Measurements from ENCODE around the gene CNOT9.
"Not testable (repeated sequence)": the region's sequence is repeated elsewhere in the genome, so short reads cannot be mapped to it uniquely, and the experiment has no call there.

The CNOT9 gene

GRCh38 chr2:218568190-218569037 lies at the start of gene CNOT9, which contains the start of gene USP37:
Gene CNOT9, plus strand, starts transcription at chr2:218568839. Its CDS starts 116 bp downstream, at chr2:218568955.
Gene USP37, minus strand, starts transcription at chr2:218568351. Its CDS starts 9,698 bp downstream, at chr2:218558653.
- Histone ChIP-seq H3K4me3 (ENCODE audit: low read length) (peak within 1 kb of the TSS; percentile 85), H3K4me1 (ENCODE audit: control insufficient read depth, low read depth, low read length) (peaks cover 23% of the 10 kb centered on the region), H3K27ac (ENCODE audit: low read length) (peak within 1 kb of the TSS; percentile 99), H3K27me3 (ENCODE audit: control insufficient read depth, insufficient read depth, low read length) (no peaks in the 10 kb centered on the region), H3K36me3 (ENCODE audit: control insufficient read depth, low read depth, low read length) (peaks cover 20% of the 10 kb centered on the region), H3K9ac (ENCODE audit: low read length) (peak within 1 kb of the TSS; percentile 98), H3K9me3 (ENCODE audit: control insufficient read depth, low read depth, low read length) (no peaks in the 10 kb centered on the region)

- peaks cover 6% of the 10 kb centered on the region for H3K36me3 ChIP-seq (ENCODE audit: control insufficient read depth, low read depth, low read length)
- H3K9me3 ChIP-seq (ENCODE audit: control insufficient read depth, low read depth, low read length), result no peaks in the 10 kb centered on the region
- H3K4me1 ChIP-seq (ENCODE audit: control insufficient read depth, low read depth, low read length), result no peaks in the 10 kb centered on the region
- H3K4me3 ChIP-seq (ENCODE audit: low read length), result no peak overlapping the region
- H3K27me3 ChIP-seq (ENCODE audit: control insufficient read depth, insufficient read depth, low read length), result no peaks in the 10 kb centered on the region
- no peak overlapping the region for H3K9ac ChIP-seq (ENCODE audit: low read length)
- no peak overlapping the region for H3K27ac ChIP-seq (ENCODE audit: low read length)
These were observed 49.8 kb upstream of the CNOT9 start for GRCh38 chr2:218518876-218519275.

GRCh38 chr2:218523651-218524050 lies 45.0 kb upstream of the CNOT9 start:
- H3K4me1 ChIP-seq (ENCODE audit: control insufficient read depth, low read depth, low read length), result no peaks in the 10 kb centered on the region
- no peaks in the 10 kb centered on the region for H3K27me3 ChIP-seq (ENCODE audit: control insufficient read depth, insufficient read depth, low read length)
- H3K9ac ChIP-seq (ENCODE audit: low read length), result no peak overlapping the region
- H3K4me3 ChIP-seq (ENCODE audit: low read length), result no peak overlapping the region
- H3K9me3 ChIP-seq (ENCODE audit: control insufficient read depth, low read depth, low read length), result no peaks in the 10 kb centered on the region
- H3K27ac ChIP-seq (ENCODE audit: low read length), result no peak overlapping the region
- H3K36me3 ChIP-seq (ENCODE audit: control insufficient read depth, low read depth, low read length), result peaks cover 23% of the 10 kb centered on the region

- H3K27ac ChIP-seq (ENCODE audit: low read length); H3K4me1 ChIP-seq (ENCODE audit: control insufficient read depth, low read depth, low read length); H3K27me3 ChIP-seq (ENCODE audit: control insufficient read depth, insufficient read depth, low read length); H3K9me3 ChIP-seq (ENCODE audit: control insufficient read depth, low read depth, low read length); H3K9ac ChIP-seq (ENCODE audit: low read length); H3K4me3 ChIP-seq (ENCODE audit: low read length): not testable (repeated sequence)
- H3K36me3 ChIP-seq (ENCODE audit: control insufficient read depth, low read depth, low read length), result peaks cover 52% of the 10 kb centered on the region
These were observed 40.2 kb upstream of the CNOT9 start for GRCh38 chr2:218528409-218528808.

GRCh38 chr2:218529990-218530389 lies 38.6 kb upstream of the CNOT9 start:
- Histone ChIP-seq H3K4me1 (ENCODE audit: control insufficient read depth, low read depth, low read length) (no peaks in the 10 kb centered on the region), H3K9ac (ENCODE audit: low read length) (no peak overlapping the region), H3K27ac (ENCODE audit: low read length) (no peak overlapping the region), H3K4me3 (ENCODE audit: low read length) (no peak overlapping the region), H3K27me3 (ENCODE audit: control insufficient read depth, insufficient read depth, low read length) (no peaks in the 10 kb centered on the region), H3K36me3 (ENCODE audit: control insufficient read depth, low read depth, low read length) (peaks cover 60% of the 10 kb centered on the region), H3K9me3 (ENCODE audit: control insufficient read depth, low read depth, low read length) (no peaks in the 10 kb centered on the region)

- Histone ChIP-seq H3K36me3 (ENCODE audit: control insufficient read depth, low read depth, low read length) (peaks cover 65% of the 10 kb centered on the region), H3K4me1 (ENCODE audit: control insufficient read depth, low read depth, low read length) (no peaks in the 10 kb centered on the region), H3K4me3 (ENCODE audit: low read length) (no peak overlapping the region), H3K9me3 (ENCODE audit: control insufficient read depth, low read depth, low read length) (no peaks in the 10 kb centered on the region), H3K9ac (ENCODE audit: low read length) (no peak overlapping the region), H3K27ac (ENCODE audit: low read length) (no peak overlapping the region), H3K27me3 (ENCODE audit: control insufficient read depth, insufficient read depth, low read length) (no peaks in the 10 kb centered on the region)
These were observed 31.7 kb upstream of the CNOT9 start for GRCh38 chr2:218536804-218537494.

- peaks cover 69% of the 10 kb centered on the region for H3K36me3 ChIP-seq (ENCODE audit: control insufficient read depth, low read depth, low read length)
- no peak overlapping the region for H3K27ac ChIP-seq (ENCODE audit: low read length)
- H3K4me1 ChIP-seq (ENCODE audit: control insufficient read depth, low read depth, low read length), result no peaks in the 10 kb centered on the region
- H3K27me3 ChIP-seq (ENCODE audit: control insufficient read depth, insufficient read depth, low read length), result no peaks in the 10 kb centered on the region
- no peak overlapping the region for H3K9ac ChIP-seq (ENCODE audit: low read length)
- H3K4me3 ChIP-seq (ENCODE audit: low read length), result no peak overlapping the region
- no peaks in the 10 kb centered on the region for H3K9me3 ChIP-seq (ENCODE audit: control insufficient read depth, low read depth, low read length)
These were observed 28.6 kb upstream of the CNOT9 start for GRCh38 chr2:218540015-218540414.

- H3K9ac ChIP-seq (ENCODE audit: low read length), result no peak overlapping the region
- no peaks in the 10 kb centered on the region for H3K4me1 ChIP-seq (ENCODE audit: control insufficient read depth, low read depth, low read length)
- H3K4me3 ChIP-seq (ENCODE audit: low read length), result no peak overlapping the region
- no peak overlapping the region for H3K27ac ChIP-seq (ENCODE audit: low read length)
- no peaks in the 10 kb centered on the region for H3K9me3 ChIP-seq (ENCODE audit: control insufficient read depth, low read depth, low read length)
- peaks cover 68% of the 10 kb centered on the region for H3K36me3 ChIP-seq (ENCODE audit: control insufficient read depth, low read depth, low read length)
- no peaks in the 10 kb centered on the region for H3K27me3 ChIP-seq (ENCODE audit: control insufficient read depth, insufficient read depth, low read length)
These were observed 22.6 kb upstream of the CNOT9 start for GRCh38 chr2:218546012-218546411.

GRCh38 chr2:218547511-218547910 lies 21.1 kb upstream of the CNOT9 start:
- no peaks in the 10 kb centered on the region for H3K4me1 ChIP-seq (ENCODE audit: control insufficient read depth, low read depth, low read length)
- H3K9me3 ChIP-seq (ENCODE audit: control insufficient read depth, low read depth, low read length), result no peaks in the 10 kb centered on the region
- no peak overlapping the region for H3K4me3 ChIP-seq (ENCODE audit: low read length)
- no peak overlapping the region for H3K9ac ChIP-seq (ENCODE audit: low read length)
- no peak overlapping the region for H3K27ac ChIP-seq (ENCODE audit: low read length)
- no peaks in the 10 kb centered on the region for H3K27me3 ChIP-seq (ENCODE audit: control insufficient read depth, insufficient read depth, low read length)
- peaks cover 68% of the 10 kb centered on the region for H3K36me3 ChIP-seq (ENCODE audit: control insufficient read depth, low read depth, low read length)

GRCh38 chr2:218547978-218548377 lies 20.7 kb upstream of the CNOT9 start:
- Histone ChIP-seq H3K9ac (ENCODE audit: low read length) (no peak overlapping the region), H3K27ac (ENCODE audit: low read length) (no peak overlapping the region), H3K9me3 (ENCODE audit: control insufficient read depth, low read depth, low read length) (no peaks in the 10 kb centered on the region), H3K4me3 (ENCODE audit: low read length) (no peak overlapping the region), H3K36me3 (ENCODE audit: control insufficient read depth, low read depth, low read length) (peaks cover 68% of the 10 kb centered on the region), H3K27me3 (ENCODE audit: control insufficient read depth, insufficient read depth, low read length) (no peaks in the 10 kb centered on the region), H3K4me1 (ENCODE audit: control insufficient read depth, low read depth, low read length) (no peaks in the 10 kb centered on the region)

GRCh38 chr2:218554225-218554624 lies 14.4 kb upstream of the CNOT9 start:
- peaks cover 62% of the 10 kb centered on the region for H3K36me3 ChIP-seq (ENCODE audit: control insufficient read depth, low read depth, low read length)
- not testable (repeated sequence) for H3K27ac ChIP-seq (ENCODE audit: low read length); H3K9me3 ChIP-seq (ENCODE audit: control insufficient read depth, low read depth, low read length); H3K27me3 ChIP-seq (ENCODE audit: control insufficient read depth, insufficient read depth, low read length); H3K9ac ChIP-seq (ENCODE audit: low read length)
- peaks cover 17% of the 10 kb centered on the region for H3K4me1 ChIP-seq (ENCODE audit: control insufficient read depth, low read depth, low read length)
- peak overlapping the region; percentile 6 for H3K4me3 ChIP-seq (ENCODE audit: low read length)
